Psoas muscle (tissue), 8 donors: ENCODE measurements around the gene EYA4. TPM values are rescaled to one million over a fixed set of nuclear protein-coding genes. Genes with fewer than 3 reads are reported as not detected.

Source experiments
- ATAC-seq, 4 donors: fragments of 200-7000 bp; cut with Tn5 transposase; one replicate each; pipeline ENCODE4 v1.9.1; 2020; ENCODE audit warnings: moderate library complexity in 3 of 4, mild to moderate bottlenecking in 2 of 4
- DNase-seq, 2 donors: peaks; one replicate each; pipeline ENCODE4 v3.0.0-alpha.2; 2020
- H3K27ac ChIP-seq: fragments of 200-600 bp; one replicate; pipeline ENCODE4 v1.8.0; 2022
- H3K27me3 ChIP-seq, 3 donors: fragments of 200-600 bp in 1 of 3; one replicate each; pipeline versions ENCODE4 v1.6.1 to v1.8.0; 2013 to 2022; ENCODE audit warnings: low read length in 2 of 3, mild to moderate bottlenecking in 2 of 3, moderate library complexity in 1 of 3; ENCODE audit not compliant: insufficient read depth in 3 of 3
- H3K36me3 ChIP-seq, 2 donors: fragments of 200-600 bp in 1 of 2; one replicate each; pipeline versions ENCODE4 v1.6.1 to v1.8.0; 2013 to 2022; ENCODE audit warnings: low read depth in 1 of 2, mild to moderate bottlenecking in 1 of 2, moderate library complexity in 1 of 2; ENCODE audit not compliant: insufficient read depth in 1 of 2
- H3K4me1 ChIP-seq: fragments of 200-600 bp; one replicate; pipeline ENCODE4 v1.8.0; 2022
- H3K4me3 ChIP-seq: fragments of 200-600 bp; one replicate; pipeline ENCODE4 v1.8.0; 2022; ENCODE audit warnings: mild to moderate bottlenecking
- H3K9me3 ChIP-seq: fragments of 200-600 bp; one replicate; pipeline ENCODE4 v1.8.0; 2022
- CTCF ChIP-seq: fragments of 200-600 bp; IDR thresholded peaks from one replicate; pipeline ENCODE4 v1.8.0; 2022; ENCODE audit warnings: antibody characterized with exemption
- WGBS, 3 donors: extraction: QIAGEN DNeasy Blood & Tissue Kit; methylation state at CpG; one replicate each; pipeline versions ENCODE4 v1.1.6 to v1.1.7; 2013; 5-methylcytosine and 5-hydroxymethylcytosine counted together
- intact Hi-C, 2 donors: fragments of 100-400 bp; cut with DNase I; formaldehyde crosslinking; loops; one replicate each; pipeline versions ENCODE4 v1.11.0 to v1.14.2; 2022
- polyA plus RNA-seq, 3 donors: library from polyadenylated mRNA; stranded (reverse); fragments of 200-250 nt; gene quantifications; one replicate each; pipeline ENCODE4 v1.2.3, GENCODE V29; 2013
- total RNA-seq, 4 donors: library from RNA; stranded (reverse); fragmentation: NEBNext Ultra II Directional in 2 of 4; extraction: Animal tissue kit (Norgen Biotek cat#: 25700) in 2 of 4; gene quantifications; one replicate each; pipeline versions ENCODE4 v1.2.1 to v1.2.4, GENCODE V29; 2021 to 2023
- donor health status: healthy with polysubstance abuse.
- donor health status: DM: no; HTN: no; CAD: no; lungs with moderate emphysema.
- donor health status: Bipolar disorder and iron deficiency.
- donor health status: healthy.
- donor health status: DM: yes; HTN: yes; CAD: no.
- donor health status: DM: no; HTN: no; CAD: no.
- donor health status: DM: no; HTN: no; CAD: no.
- donor health status: DM: yes; HTN: yes; CAD: no.

EYA4 gene
- total and polyA plus RNA-seq, 7 donors: 5.6 to 48.3 (median 32.8) TPM

DNA sequence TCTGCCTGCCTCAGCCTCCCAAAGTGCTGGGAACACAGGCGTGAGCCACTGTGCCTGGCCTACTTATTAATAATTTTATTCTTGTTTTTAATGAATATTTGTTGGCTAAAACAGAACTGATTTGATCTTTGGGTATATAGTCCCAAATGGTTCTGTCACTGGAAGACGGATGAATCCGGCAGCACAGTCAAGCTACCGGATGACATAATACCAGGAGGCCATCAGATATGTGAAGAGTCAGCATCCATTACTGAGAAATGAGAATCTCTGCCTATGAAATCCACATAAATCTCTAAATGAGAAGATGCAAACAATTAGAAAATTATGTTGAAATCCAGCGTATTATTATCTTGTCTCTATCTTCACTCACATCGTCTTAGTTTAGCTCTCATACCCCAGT lies 263.0 kb downstream of the EYA4 start:
- H3K36me3 ChIP-seq: peaks cover 0 to 25% of the 10 kb centered on the region in 2 donors
- WGBS, 3 donors: 88 to 94% (median 89%) methylated on average over 6 of the region's 6 CpGs
- intact Hi-C loops: loop anchor here in 1 of 2 donors (5.0 kb wide), 1 partner anchor 252 kb away; no protein-coding TSS in a partner anchor
- H3K4me1 ChIP-seq: peaks cover 25% of the 10 kb centered on the region
- no peak overlapping the region for H3K4me3 ChIP-seq
- no peak for TF ChIP-seq CTCF
- H3K27ac ChIP-seq: no peak overlapping the region
- DNase-seq: no peak
- H3K9me3 ChIP-seq: no peaks in the 10 kb centered on the region
- H3K27me3 ChIP-seq: no peaks in the 10 kb centered on the region
- no peak for ATAC-seq

- intact Hi-C loops: loop anchor here in 1 of 2 donors (5.0 kb wide), 1 partner anchor 252 kb away; no protein-coding TSS in a partner anchor
- 55 to 71% (median 55%) methylated on average over 3 of the region's 3 CpGs for WGBS, 3 donors
- TF ChIP-seq CTCF: no peak
These were observed 263.6 kb downstream of the EYA4 start for GRCh38 chr6:133504761-133505160.

GRCh38 chr6:133505681-133506080 lies 264.5 kb downstream of the EYA4 start:
- intact Hi-C loops: no loop called here
- peaks cover 24% of the 10 kb centered on the region for H3K4me1 ChIP-seq
- no peak for DNase-seq

More at GRCh38 chr6:133504761-133505160, 263.6 kb downstream of the EYA4 start:
- no peaks in the 10 kb centered on the region for H3K9me3 ChIP-seq
- ATAC-seq (no peak), DNase-seq (no peak)
- no peak overlapping the region for H3K27ac ChIP-seq
- peaks cover 25% of the 10 kb centered on the region for H3K4me1 ChIP-seq
- no peak overlapping the region for H3K4me3 ChIP-seq
- peaks cover 0 to 25% of the 10 kb centered on the region in 2 donors for H3K36me3 ChIP-seq
- no peaks in the 10 kb centered on the region for H3K27me3 ChIP-seq

DNA sequence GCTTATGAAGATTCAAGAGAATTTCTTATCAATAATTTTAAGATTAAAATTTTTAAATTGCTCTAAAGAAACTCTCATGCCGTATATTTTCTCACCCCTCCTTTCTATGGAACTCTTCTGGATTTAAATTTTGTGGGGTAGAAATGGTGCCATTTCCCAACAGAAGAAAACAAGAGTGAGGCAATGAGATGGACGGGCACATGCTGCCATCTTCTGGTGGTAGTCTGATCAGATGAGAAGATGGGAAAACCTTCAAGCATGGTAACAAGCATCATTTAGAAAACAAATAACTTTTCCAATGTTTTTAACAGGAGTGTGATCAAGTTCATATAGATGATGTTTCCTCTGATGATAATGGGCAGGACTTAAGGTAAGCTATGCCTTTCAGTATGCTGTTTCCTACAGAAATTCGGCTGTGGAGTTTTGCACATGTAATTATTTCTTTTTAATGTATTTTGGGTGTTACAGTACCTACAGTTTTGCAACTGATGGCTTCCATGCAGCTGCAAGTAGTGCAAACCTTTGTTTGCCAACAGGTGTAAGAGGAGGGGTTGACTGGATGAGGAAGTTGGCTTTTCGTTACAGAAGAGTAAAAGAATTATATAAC lies 271.4 kb downstream of the EYA4 start:
- H3K27ac ChIP-seq: no peak overlapping the region

More at GRCh38 chr6:133505681-133506080, 264.5 kb downstream of the EYA4 start:
- Histone ChIP-seq H3K27me3 (no peaks in the 10 kb centered on the region), H3K27ac (no peak overlapping the region), H3K9me3 (no peaks in the 10 kb centered on the region), H3K36me3 (peaks cover 0 to 25% of the 10 kb centered on the region in 2 donors), H3K4me3 (no peak overlapping the region)
- TF ChIP-seq CTCF: no peak
- WGBS, 3 donors: 91 to 97% (median 94%) methylated on average over 3 of the region's 3 CpGs
- no peak for ATAC-seq

More for the DNA sequence above, 271.4 kb downstream of the EYA4 start:
- Histone ChIP-seq H3K27me3 (no peaks in the 10 kb centered on the region), H3K4me3 (no peak overlapping the region), H3K4me1 (no peaks in the 10 kb centered on the region), H3K9me3 (no peaks in the 10 kb centered on the region), H3K36me3 (peaks cover 0 to 37% of the 10 kb centered on the region in 2 donors)
- DNase-seq (peak in 1 of 2 donors; percentile 26), ATAC-seq (peak in 2 of 4 donors; percentile 73)
- peak; percentile 54 for TF ChIP-seq CTCF
- intact Hi-C loops: loop anchor here (10.0 kb wide), 2 partner anchors 318 to 548 kb away; no protein-coding TSS in a partner anchor
- WGBS, 3 donors: 57 to 63% (median 61%) methylated on average over 4 of the region's 4 CpGs
